CD4-positive, alpha-beta T cell treated with Interferon alpha-2 for 1 hour (primary cell): ENCODE measurements around the gene KCNF1.
A peak's percentile ranks its signal among the peaks of the same experiment; 100 is the strongest.

Experiments
- DNase-seq, 2 donors: peaks; one replicate each; pipeline ENCODE4 v3.0.0-alpha.2; 2020 to 2022

The KCNF1 gene

GRCh38 chr2:10911291-10912075 is at the start of gene KCNF1:
Gene KCNF1 (plus strand): TSS chr2:10911934. CDS start chr2:10912427, 493 bp downstream.
- no peak for DNase-seq

- DNase-seq: no peak
Measured at GRCh38 chr2:10862330-10862729, 49.4 kb upstream of the KCNF1 start.

- no peak for DNase-seq
Measured at GRCh38 chr2:10863047-10863446, 48.7 kb upstream of the KCNF1 start.

GRCh38 chr2:10863837-10864236 is 47.9 kb upstream of the KCNF1 start:
- peak; percentile 8 to 46 for DNase-seq

GRCh38 chr2:10864251-10864650 is 47.5 kb upstream of the KCNF1 start:
- no peak for DNase-seq

- DNase-seq: peak in 1 of 2 donors; percentile 9
Measured at GRCh38 chr2:10864861-10865636, 46.7 kb upstream of the KCNF1 start.

- no peak for DNase-seq
Measured at GRCh38 chr2:10865841-10866240, 45.9 kb upstream of the KCNF1 start.

- DNase-seq: no peak
Measured at GRCh38 chr2:10867692-10868420, 43.9 kb upstream of the KCNF1 start.

- DNase-seq: no peak
Measured at GRCh38 chr2:10868465-10869314, 43.0 kb upstream of the KCNF1 start.

GRCh38 chr2:10871978-10872377 is 39.8 kb upstream of the KCNF1 start:
- DNase-seq: no peak

GRCh38 chr2:10873171-10873570 is 38.6 kb upstream of the KCNF1 start:
- no peak for DNase-seq

- no peak for DNase-seq
Measured at GRCh38 chr2:10873790-10874437, 37.8 kb upstream of the KCNF1 start.

GRCh38 chr2:10875126-10875525 is 36.6 kb upstream of the KCNF1 start:
- DNase-seq: no peak

- DNase-seq: no peak
Measured at GRCh38 chr2:10876394-10876793, 35.3 kb upstream of the KCNF1 start.

- DNase-seq: no peak
Measured at GRCh38 chr2:10876963-10877362, 34.8 kb upstream of the KCNF1 start.

- DNase-seq: no peak
Measured at GRCh38 chr2:10877651-10878111, 34.1 kb upstream of the KCNF1 start.

GRCh38 chr2:10878268-10878915 is 33.3 kb upstream of the KCNF1 start:
- no peak for DNase-seq

GRCh38 chr2:10879159-10879558 is 32.6 kb upstream of the KCNF1 start:
- no peak for DNase-seq

GRCh38 chr2:10879624-10880585 is 31.8 kb upstream of the KCNF1 start:
- DNase-seq: no peak
